K562 (cell line): ENCODE data around the gene ACTN4. TPM values are rescaled to one million over a fixed set of nuclear protein-coding genes. Genes with fewer than 3 reads are reported as not detected.

Experiments used
- ATAC-seq: fragments of 200-7000 bp; cut with Tn5 transposase; 3 replicates; pipeline ENCODE4 v1.9.1; 2020; ENCODE audit warnings: moderate library complexity
- BruUV-seq: library from RNA; stranded (reverse); fragments of 400-500 nt; replicated peaks from 2 replicates; lab custom pipeline; 2021; lab: Mats Ljungman, UMichigan
- CTCF ChIA-PET: fragments of 300-600 bp; formaldehyde crosslinking; extraction: SDS; loops from one replicate; lab custom pipeline; 2021; ENCODE audit warnings: low intra/inter-chr PET ratio; lab: Yijun Ruan, JAX
- POLR2A ChIA-PET: fragments of 300-600, 350-650 bp; sonication (Branson Sonifier 250); formaldehyde crosslinking; extraction: SDS; loops from one replicate; lab custom pipeline; 2021; ENCODE audit warnings: antibody characterized with exemption, inconsistent platforms; lab: Yijun Ruan, JAX
- DNase-seq, 4 experiments: peaks; one replicate each; pipeline versions ENCODE4 v3.0.0 to v3.0.0-alpha.2; 2011 to 2018; ENCODE audit warnings: low spot score in 3 of 4, mixed read lengths in 3 of 4; ENCODE audit errors: extremely low read depth in 1 of 4
- FAIRE-seq: peaks from 2 replicates; lab custom pipeline; 2011; peaks lifted over from hg19 to GRCh38; lab: Jason Lieb, UNC
- H2AFZ ChIP-seq: 2 replicates; pipeline ENCODE4 v1.6.0; 2011; ENCODE audit warnings: low read depth, low read length, control low read depth, inconsistent platforms
- H3K27ac ChIP-seq: fragments of 200-600 bp; 3 replicates; pipeline ENCODE4 v1.8.0; 2011; ENCODE audit warnings: low read depth, mild to moderate bottlenecking, control low read depth, inconsistent platforms, low read length, moderate library complexity, mixed read lengths; ENCODE audit errors: extremely low read depth
- H3K27me3 ChIP-seq, 2 experiments: fragments of 300-600 bp in 1 of 2; 2 replicates in 1 of 2; 3 replicates in 1 of 2; pipeline versions ENCODE4 v1.6.0 to v1.8.0; 2011; ENCODE audit warnings: inconsistent platforms in 2 of 2, low read length in 2 of 2, mild to moderate bottlenecking in 1 of 2, mixed read lengths in 1 of 2, moderate library complexity in 1 of 2; ENCODE audit not compliant: control insufficient read depth in 2 of 2, insufficient read depth in 2 of 2
- H3K36me3 ChIP-seq: fragments of 300-600 bp; 3 replicates; pipeline ENCODE4 v1.8.0; 2011; ENCODE audit warnings: mild to moderate bottlenecking, low read length, inconsistent platforms; ENCODE audit not compliant: control insufficient read depth, insufficient read depth
- H3K4me1 ChIP-seq, 2 experiments: fragments of 200-600 bp in 1 of 2; replicated peaks in 1 of 2; 2 replicates in 1 of 2; 3 replicates in 1 of 2; pipeline versions ENCODE4 v1.5.1 to v1.8.0; 2011; ENCODE audit warnings: inconsistent platforms in 2 of 2, low read length in 2 of 2, mild to moderate bottlenecking in 1 of 2, mixed read lengths in 1 of 2, moderate library complexity in 1 of 2; ENCODE audit not compliant: control insufficient read depth in 2 of 2, insufficient read depth in 2 of 2
- H3K4me2 ChIP-seq: 2 replicates; pipeline ENCODE4 v1.6.1; 2011; ENCODE audit warnings: low read length, control low read depth, inconsistent platforms, mixed read lengths; ENCODE audit not compliant: insufficient read depth
- H3K4me3 ChIP-seq: fragments of 200-600 bp; sonication (generic), shearing (Covaris generic); 2 replicates; pipeline ENCODE4 v1.5.1; 2016; ENCODE audit warnings: control low read depth, inconsistent platforms
- H3K79me2 ChIP-seq: fragments of 200-600 bp; 3 replicates; pipeline ENCODE4 v1.8.0; 2011; ENCODE audit warnings: low read length, inconsistent platforms; ENCODE audit not compliant: control insufficient read depth, insufficient read depth
- H3K9ac ChIP-seq, 2 experiments: 2 replicates each; pipeline versions ENCODE4 v1.6.0 to v1.6.1; 2011; ENCODE audit warnings: low read depth in 2 of 2, low read length in 2 of 2, control low read depth in 1 of 2, inconsistent platforms in 1 of 2, mild to moderate bottlenecking in 1 of 2, mixed read lengths in 1 of 2; ENCODE audit not compliant: insufficient read depth in 1 of 2
- H3K9me1 ChIP-seq: one replicate; pipeline ENCODE4 v1.6.0; 2011; ENCODE audit warnings: inconsistent platforms, mild to moderate bottlenecking, low read length, moderate library complexity; ENCODE audit not compliant: control insufficient read depth, insufficient read depth
- H3K9me3 ChIP-seq: replicated peaks from 2 replicates; pipeline ENCODE4 v1.5.1; 2011; ENCODE audit warnings: low read depth, low read length, inconsistent platforms; ENCODE audit not compliant: control insufficient read depth, insufficient read depth
- H4K20me1 ChIP-seq: replicated peaks from 2 replicates; pipeline ENCODE4 v1.6.1; 2011; ENCODE audit warnings: low read length, inconsistent platforms, mixed read lengths; ENCODE audit not compliant: control insufficient read depth, insufficient read depth
- LARP7 ChIP-seq: fragments of 450-650 bp; IDR thresholded peaks from 2 replicates; pipeline ENCODE4 v1.6.1; 2016
- POLR2G ChIP-seq: fragments of 200-400 bp; formaldehyde crosslinking; IDR thresholded peaks from 2 replicates; pipeline ENCODE4 v1.6.1; 2017; ENCODE audit warnings: low read depth, mild to moderate bottlenecking, antibody characterized with exemption, low read length, moderate library complexity
- RBM22 ChIP-seq: fragments of 200-400 bp; formaldehyde crosslinking; IDR thresholded peaks from 2 replicates; pipeline ENCODE4 v1.6.1; 2018; ENCODE audit warnings: low read length, low read depth; ENCODE audit not compliant: poor library complexity, severe bottlenecking
- THRB ChIP-seq: fragments of 450-650 bp; formaldehyde crosslinking; conservative IDR thresholded peaks from 2 replicates; pipeline ENCODE4 v1.4.0; 2022; ENCODE audit warnings: mild to moderate bottlenecking, missing genetic modification characterization
- WGBS: fragments of 100-300 bp; shearing (Covaris generic); methylation state at CpG from one replicate; pipeline ENCODE4 v1.1.6; 2016; ENCODE audit warnings: low coverage, mixed read lengths; ENCODE audit not compliant: insufficient coverage; ENCODE audit errors: missing lambda C conversion rate; 5-methylcytosine and 5-hydroxymethylcytosine counted together
- in situ Hi-C: fragments of 300-500 bp; cut with MboI; formaldehyde crosslinking; loops from 4 replicates; pipeline ENCODE4 v1.15.0; 2018; ENCODE audit warnings: inconsistent platforms, mixed read lengths
- intact Hi-C: fragments of 100-400 bp; cut with micrococcal nuclease; formaldehyde crosslinking; loops from 2 replicates; pipeline ENCODE4 v1.14.2; 2022
- polyA plus RNA-seq, 8 experiments: library from polyadenylated mRNA; depleted of rRNA in 4 of 8; stranded (reverse) in 5 of 8; unstranded in 3 of 8; fragments of >200 nt; fragmentation: Nextera tagmentation in 2 of 8; fragmentation: Illumina TruSeq in 1 of 8; extraction: Ambion mirVana in 2 of 8; extraction: Trizol in 1 of 8; gene quantifications; 2 replicates each; pipeline versions ENCODE4 v1.2.1 to v1.2.3, GENCODE V29; 2011 to 2014; ENCODE audit warnings: inconsistent platforms in 1 of 8, missing spikeins in 1 of 8
- total RNA-seq, 7 experiments: library from RNA; depleted of rRNA in 6 of 7; stranded (reverse); fragments of >200 nt in 6 of 7; fragmentation: Illumina TruSeq in 2 of 7; extraction: Trizol in 2 of 7; gene quantifications; 2 replicates each; pipeline versions ENCODE4 v1.2.1 to v1.2.3, GENCODE V29; 2011 to 2021; ENCODE audit warnings: low replicate concordance in 1 of 7
- TF ChIP-seq, protein P1 (sequence below), 2 experiments: fragments of 450-650 bp; IDR thresholded peaks; 2 replicates each; pipeline ENCODE4 v1.6.1; 2018; ENCODE audit warnings: mild to moderate bottlenecking in 2 of 2, low read depth in 1 of 2; ENCODE audit not compliant: partially characterized antibody in 2 of 2
- TF ChIP-seq, protein P2 (sequence below): sonication (generic); formaldehyde crosslinking; IDR thresholded peaks from 2 replicates; pipeline ENCODE4 v1.9.0; 2022; ENCODE audit warnings: mild to moderate bottlenecking, missing genetic modification reagents
- TF ChIP-seq, protein P3 (sequence below): sonication (generic); formaldehyde crosslinking; IDR thresholded peaks from 2 replicates; pipeline ENCODE4 v1.8.1; 2023; ENCODE audit warnings: mild to moderate bottlenecking, missing genetic modification reagents

Gene ACTN4
- total and polyA plus RNA-seq, 9 of the 15 experiments (the other 6 are each of a cell fraction or from before 2014, with no cell fraction given), result 3.1 to 385 (median 125) TPM

DNA sequence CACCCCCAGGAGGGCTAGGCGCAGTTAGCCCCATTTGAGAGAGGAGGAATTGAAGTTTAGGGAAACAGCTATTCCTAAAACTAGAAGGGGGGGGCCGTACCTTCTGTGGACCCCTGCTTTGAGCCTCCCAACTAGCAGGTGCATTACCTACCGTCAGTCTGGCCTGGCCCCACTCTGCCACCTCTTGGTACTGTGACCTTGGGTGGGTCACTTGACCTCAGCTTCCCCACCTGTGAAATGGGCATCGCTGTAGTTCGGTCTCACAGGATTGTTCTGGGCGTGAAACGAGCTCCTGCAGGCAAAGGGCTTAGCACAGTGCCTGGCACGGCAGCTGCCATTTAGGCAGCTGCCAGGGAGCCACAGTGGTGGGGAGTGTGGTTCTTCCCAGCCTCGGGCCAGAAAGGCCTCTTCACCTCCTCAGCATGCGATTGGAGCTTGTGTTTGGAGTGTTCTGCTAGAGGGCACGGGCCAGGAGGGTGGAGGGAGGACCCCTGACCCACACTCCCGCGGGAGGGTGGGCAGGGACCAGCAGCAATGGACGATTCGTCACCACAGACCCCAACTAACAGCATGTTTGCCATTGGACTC is 64.8 kb downstream of the ACTN4 start (continued):
- TF ChIP-seq, protein P1, sequence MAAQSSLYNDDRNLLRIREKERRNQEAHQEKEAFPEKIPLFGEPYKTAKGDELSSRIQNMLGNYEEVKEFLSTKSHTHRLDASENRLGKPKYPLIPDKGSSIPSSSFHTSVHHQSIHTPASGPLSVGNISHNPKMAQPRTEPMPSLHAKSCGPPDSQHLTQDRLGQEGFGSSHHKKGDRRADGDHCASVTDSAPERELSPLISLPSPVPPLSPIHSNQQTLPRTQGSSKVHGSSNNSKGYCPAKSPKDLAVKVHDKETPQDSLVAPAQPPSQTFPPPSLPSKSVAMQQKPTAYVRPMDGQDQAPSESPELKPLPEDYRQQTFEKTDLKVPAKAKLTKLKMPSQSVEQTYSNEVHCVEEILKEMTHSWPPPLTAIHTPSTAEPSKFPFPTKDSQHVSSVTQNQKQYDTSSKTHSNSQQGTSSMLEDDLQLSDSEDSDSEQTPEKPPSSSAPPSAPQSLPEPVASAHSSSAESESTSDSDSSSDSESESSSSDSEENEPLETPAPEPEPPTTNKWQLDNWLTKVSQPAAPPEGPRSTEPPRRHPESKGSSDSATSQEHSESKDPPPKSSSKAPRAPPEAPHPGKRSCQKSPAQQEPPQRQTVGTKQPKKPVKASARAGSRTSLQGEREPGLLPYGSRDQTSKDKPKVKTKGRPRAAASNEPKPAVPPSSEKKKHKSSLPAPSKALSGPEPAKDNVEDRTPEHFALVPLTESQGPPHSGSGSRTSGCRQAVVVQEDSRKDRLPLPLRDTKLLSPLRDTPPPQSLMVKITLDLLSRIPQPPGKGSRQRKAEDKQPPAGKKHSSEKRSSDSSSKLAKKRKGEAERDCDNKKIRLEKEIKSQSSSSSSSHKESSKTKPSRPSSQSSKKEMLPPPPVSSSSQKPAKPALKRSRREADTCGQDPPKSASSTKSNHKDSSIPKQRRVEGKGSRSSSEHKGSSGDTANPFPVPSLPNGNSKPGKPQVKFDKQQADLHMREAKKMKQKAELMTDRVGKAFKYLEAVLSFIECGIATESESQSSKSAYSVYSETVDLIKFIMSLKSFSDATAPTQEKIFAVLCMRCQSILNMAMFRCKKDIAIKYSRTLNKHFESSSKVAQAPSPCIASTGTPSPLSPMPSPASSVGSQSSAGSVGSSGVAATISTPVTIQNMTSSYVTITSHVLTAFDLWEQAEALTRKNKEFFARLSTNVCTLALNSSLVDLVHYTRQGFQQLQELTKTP (IDR thresholded peaks at IDR 0.05; ENCODE audit: low read depth in 1 of 2, partially characterized antibody in 2 of 2), result no peak

GRCh38 chr19:38713227-38713649 is 65.8 kb downstream of the ACTN4 start:
- TF ChIP-seq, protein P2, sequence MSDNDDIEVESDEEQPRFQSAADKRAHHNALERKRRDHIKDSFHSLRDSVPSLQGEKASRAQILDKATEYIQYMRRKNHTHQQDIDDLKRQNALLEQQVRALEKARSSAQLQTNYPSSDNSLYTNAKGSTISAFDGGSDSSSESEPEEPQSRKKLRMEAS, result peak; percentile 33; the same call in 1 of the 2 replicates
- TF ChIP-seq, protein P3, sequence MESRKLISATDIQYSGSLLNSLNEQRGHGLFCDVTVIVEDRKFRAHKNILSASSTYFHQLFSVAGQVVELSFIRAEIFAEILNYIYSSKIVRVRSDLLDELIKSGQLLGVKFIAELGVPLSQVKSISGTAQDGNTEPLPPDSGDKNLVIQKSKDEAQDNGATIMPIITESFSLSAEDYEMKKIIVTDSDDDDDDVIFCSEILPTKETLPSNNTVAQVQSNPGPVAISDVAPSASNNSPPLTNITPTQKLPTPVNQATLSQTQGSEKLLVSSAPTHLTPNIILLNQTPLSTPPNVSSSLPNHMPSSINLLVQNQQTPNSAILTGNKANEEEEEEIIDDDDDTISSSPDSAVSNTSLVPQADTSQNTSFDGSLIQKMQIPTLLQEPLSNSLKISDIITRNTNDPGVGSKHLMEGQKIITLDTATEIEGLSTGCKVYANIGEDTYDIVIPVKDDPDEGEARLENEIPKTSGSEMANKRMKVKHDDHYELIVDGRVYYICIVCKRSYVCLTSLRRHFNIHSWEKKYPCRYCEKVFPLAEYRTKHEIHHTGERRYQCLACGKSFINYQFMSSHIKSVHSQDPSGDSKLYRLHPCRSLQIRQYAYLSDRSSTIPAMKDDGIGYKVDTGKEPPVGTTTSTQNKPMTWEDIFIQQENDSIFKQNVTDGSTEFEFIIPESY (CRISPR knock-in tag), result peak; percentile 92
- TF ChIP-seq POLR2G, result 0 out of 2 replicates have a peak, but pooled peaks have one; percentile 62
- TF ChIP-seq RBM22, result peak; percentile 75
- no peak for TF ChIP-seq THRB
- no peak for TF ChIP-seq LARP7
- H3K27ac ChIP-seq, result no peak overlapping the region
- H3K27me3 ChIP-seq, result no peaks in the 10 kb centered on the region
- FAIRE-seq (no peak), ATAC-seq (no peak), DNase-seq (no peak)
- H4K20me1 ChIP-seq, result peaks cover 3% of the 10 kb centered on the region; the same call in 1 of the 2 replicates
- in situ Hi-C loops, result no loop called here
- no peak overlapping the region for H3K4me2 ChIP-seq
- H3K9me1 ChIP-seq, result no peaks in the 10 kb centered on the region
- no peak overlapping the region for H3K4me3 ChIP-seq
- H3K9me3 ChIP-seq, result no peaks in the 10 kb centered on the region
- H2AFZ ChIP-seq, result no peak overlapping the region
- intact Hi-C loops, result no loop called here
- peaks cover 0 to 22% of the 10 kb centered on the region in 2 experiments; a peak in 1 of 5 replicates for H3K4me1 ChIP-seq
- H3K79me2 ChIP-seq, result no peaks in the 10 kb centered on the region; the same call in 2 of the 3 replicates
- peaks cover 94% of the 10 kb centered on the region; the same call in 2 of the 3 replicates for H3K36me3 ChIP-seq
- peak overlapping the region in 1 of 2 experiments; percentile 13; a peak in 1 of 4 replicates for H3K9ac ChIP-seq
- BruUV-seq, result no TSS peak
- 97% methylated on average over 15 of the region's 19 CpGs for WGBS
- POLR2A ChIA-PET, result interaction anchor here (1.2 kb wide), 1 partner anchor 11 kb away, joined by 3 read pairs; no protein-coding TSS in a partner anchor
- CTCF ChIA-PET, result no interaction called here
